GM12891 (cell line): ENCODE measurements around the gene ZGLP1.

Experiments
- POLR2A ChIP-seq: IDR thresholded peaks from 2 replicates; pipeline ENCODE4 v1.6.1; 2011; ENCODE audit warnings: low read depth, low read length, control low read depth
- POLR2AphosphoS5 ChIP-seq: IDR thresholded peaks from 2 replicates; pipeline ENCODE4 v1.6.1; 2011; ENCODE audit warnings: low read depth, low read length, control low read depth
- TAF1 ChIP-seq: IDR thresholded peaks from 2 replicates; pipeline ENCODE4 v1.6.1; 2011; ENCODE audit warnings: low read depth, low read length, control low read depth

DNA sequence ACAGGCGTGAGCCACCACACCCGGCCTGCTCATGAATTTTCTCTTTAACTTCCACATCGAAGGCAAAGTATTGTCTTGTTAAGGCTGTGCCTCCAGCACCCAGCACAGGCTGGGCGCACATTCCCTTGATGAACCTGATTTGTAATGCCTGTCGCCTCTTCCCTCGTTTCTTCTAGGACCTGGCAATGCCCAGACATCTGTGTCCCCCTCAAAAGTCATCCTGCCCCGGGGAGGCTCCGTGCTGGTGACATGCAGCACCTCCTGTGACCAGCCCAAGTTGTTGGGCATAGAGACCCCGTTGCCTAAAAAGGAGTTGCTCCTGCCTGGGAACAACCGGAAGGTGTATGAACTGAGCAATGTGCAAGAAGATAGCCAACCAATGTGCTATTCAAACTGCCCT, 35.0 kb downstream of the ZGLP1 start:
- TF ChIP-seq POLR2A, result no peak
- peak; percentile 44; the same call in 1 of the 2 replicates for TF ChIP-seq POLR2AphosphoS5
- TF ChIP-seq TAF1, result no peak
